Dendritic cell treated with granulocyte-macrophage colony-stimulating factor and Interleukin-4, amounts not matched to agents 40 ng/mL and 50 ng/mL, for 4 days (primary cell): ENCODE results near the gene ERN2.
"Not testable (repeated sequence)": the region's sequence is repeated elsewhere in the genome, so short reads cannot be mapped to it uniquely, and the experiment has no call there.

ENCODE experiments used
- H3K27ac Mint-ChIP-seq: one replicate; pipeline ENCODE4 v1.8.0; 2022; ENCODE audit warnings: mild to moderate bottlenecking, mixed read lengths
- H3K27me3 Mint-ChIP-seq: one replicate; pipeline ENCODE4 v1.8.0; 2022; ENCODE audit warnings: mild to moderate bottlenecking, mixed read lengths
- H3K36me3 Mint-ChIP-seq: one replicate; pipeline ENCODE4 v1.8.0; 2022; ENCODE audit warnings: low read depth, mixed read lengths
- H3K4me1 Mint-ChIP-seq: one replicate; pipeline ENCODE4 v1.8.0; 2022; ENCODE audit warnings: low read depth, mixed read lengths
- H3K4me3 Mint-ChIP-seq: one replicate; pipeline ENCODE4 v1.8.0; 2022; ENCODE audit warnings: mild to moderate bottlenecking, moderate library complexity, mixed read lengths
- H3K9me3 Mint-ChIP-seq: one replicate; pipeline ENCODE4 v1.8.0; 2022; ENCODE audit warnings: mixed read lengths
- intact Hi-C: fragments of 100-400 bp; cut with micrococcal nuclease; formaldehyde crosslinking; loops from one replicate; pipeline ENCODE4 v1.15.0; 2022

ERN2 gene

GRCh38 chr16:23734176-23734893, 21.3 kb upstream of the ERN2 start:
- intact Hi-C loops = loop anchor here (1.0 to 10.0 kb wide), 2 partner anchors 302 to 770 kb away; no protein-coding TSS in a partner anchor

DNA sequence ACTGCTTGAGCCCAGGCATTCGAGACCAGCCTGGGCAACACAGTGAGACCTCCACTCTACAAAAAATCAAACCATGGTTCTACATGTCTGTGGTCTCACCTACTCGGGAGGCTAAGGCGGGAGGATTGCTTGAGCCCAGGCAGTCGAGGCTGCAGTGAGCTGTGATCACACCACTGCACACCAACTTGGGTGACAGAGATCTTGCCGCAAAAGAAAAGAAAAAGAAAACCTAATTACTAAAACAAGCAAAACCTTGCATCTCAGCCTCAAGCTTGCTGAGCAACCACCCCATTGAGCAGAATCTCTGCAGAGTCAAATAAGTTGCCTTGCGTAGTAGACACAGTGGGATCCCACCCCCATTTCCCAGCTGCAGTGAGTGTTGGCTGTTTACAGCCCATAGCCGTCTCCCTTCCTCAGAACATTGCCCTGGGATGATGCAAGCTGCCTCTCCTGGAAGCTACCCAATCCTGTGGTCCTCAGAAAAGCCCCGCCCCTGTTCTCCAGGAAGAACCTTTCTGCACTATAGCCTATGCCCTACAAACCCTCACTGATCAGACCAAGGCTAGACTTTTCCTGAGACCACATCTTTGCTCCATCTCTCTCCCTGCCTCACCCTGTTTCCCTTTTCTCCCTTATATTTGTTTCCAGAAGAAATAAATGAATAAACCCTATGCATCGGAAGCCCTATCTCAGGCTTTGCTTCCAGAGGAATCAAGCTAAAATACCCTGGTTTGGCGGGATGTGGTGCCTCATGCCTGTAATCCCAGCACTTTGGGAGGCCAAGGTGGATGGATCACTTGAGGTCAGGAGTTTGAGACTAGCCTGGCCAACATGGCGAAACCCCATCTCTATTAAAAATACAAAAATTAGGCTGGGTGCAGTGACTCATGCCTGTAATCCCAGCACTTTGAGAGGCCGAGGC, 16.7 kb upstream of the ERN2 start:
- Mint-ChIP-seq H3K27me3 (peaks cover 5% of the 10 kb centered on the region), H3K9me3 (no peaks in the 10 kb centered on the region), H3K27ac (no peak overlapping the region), H3K4me3 (no peak overlapping the region), H3K4me1 (peaks cover 11% of the 10 kb centered on the region), H3K36me3 (no peaks in the 10 kb centered on the region)
- intact Hi-C loops = loop anchor here (10.0 kb wide), 1 partner anchor 775 kb away; no protein-coding TSS in a partner anchor

More at GRCh38 chr16:23734176-23734893, 21.3 kb upstream of the ERN2 start:
- Mint-ChIP-seq H3K27me3 (peaks cover 6% of the 10 kb centered on the region), H3K36me3 (no peaks in the 10 kb centered on the region), H3K4me3 (no peak overlapping the region), H3K9me3 (no peaks in the 10 kb centered on the region), H3K4me1 (peaks cover 11% of the 10 kb centered on the region), H3K27ac (no peak overlapping the region)

DNA sequence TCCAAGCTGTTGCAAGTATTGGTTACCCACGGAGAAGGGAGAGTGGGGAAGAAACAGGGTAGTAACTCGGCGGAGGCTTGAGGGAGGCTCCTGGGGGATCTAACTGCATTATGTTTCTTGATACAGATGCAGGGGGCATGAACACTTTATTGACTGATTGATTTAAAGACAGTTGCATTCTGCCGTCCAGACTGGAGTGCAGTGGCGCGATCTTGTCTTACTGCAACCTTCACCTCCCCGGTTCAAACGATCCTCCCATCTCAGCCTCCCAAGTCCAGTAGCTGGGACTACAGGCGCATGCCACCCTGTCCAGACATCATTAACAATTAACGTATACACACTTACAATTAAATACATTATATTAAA, 15.1 kb upstream of the ERN2 start:
- Mint-ChIP-seq H3K27me3 (peaks cover 5% of the 10 kb centered on the region), H3K27ac (no peak overlapping the region), H3K4me1 (peaks cover 11% of the 10 kb centered on the region), H3K36me3 (no peaks in the 10 kb centered on the region), H3K9me3 (peaks cover 4% of the 10 kb centered on the region), H3K4me3 (no peak overlapping the region)
- intact Hi-C loops = no loop called here

GRCh38 chr16:23726710-23727109, 13.7 kb upstream of the ERN2 start:
- no peak overlapping the region for H3K4me3 Mint-ChIP-seq
- H3K9me3 Mint-ChIP-seq = peaks cover 14% of the 10 kb centered on the region
- H3K36me3 Mint-ChIP-seq = no peaks in the 10 kb centered on the region
- H3K4me1 Mint-ChIP-seq = peaks cover 11% of the 10 kb centered on the region
- peaks cover 5% of the 10 kb centered on the region for H3K27me3 Mint-ChIP-seq
- intact Hi-C loops = no loop called here
- H3K27ac Mint-ChIP-seq = no peak overlapping the region

- Mint-ChIP-seq H3K4me3 (no peak overlapping the region), H3K4me1 (peaks cover 7% of the 10 kb centered on the region)
- intact Hi-C loops = no loop called here
Observed at GRCh38 chr16:23724785-23725131, 11.7 kb upstream of the ERN2 start.

DNA sequence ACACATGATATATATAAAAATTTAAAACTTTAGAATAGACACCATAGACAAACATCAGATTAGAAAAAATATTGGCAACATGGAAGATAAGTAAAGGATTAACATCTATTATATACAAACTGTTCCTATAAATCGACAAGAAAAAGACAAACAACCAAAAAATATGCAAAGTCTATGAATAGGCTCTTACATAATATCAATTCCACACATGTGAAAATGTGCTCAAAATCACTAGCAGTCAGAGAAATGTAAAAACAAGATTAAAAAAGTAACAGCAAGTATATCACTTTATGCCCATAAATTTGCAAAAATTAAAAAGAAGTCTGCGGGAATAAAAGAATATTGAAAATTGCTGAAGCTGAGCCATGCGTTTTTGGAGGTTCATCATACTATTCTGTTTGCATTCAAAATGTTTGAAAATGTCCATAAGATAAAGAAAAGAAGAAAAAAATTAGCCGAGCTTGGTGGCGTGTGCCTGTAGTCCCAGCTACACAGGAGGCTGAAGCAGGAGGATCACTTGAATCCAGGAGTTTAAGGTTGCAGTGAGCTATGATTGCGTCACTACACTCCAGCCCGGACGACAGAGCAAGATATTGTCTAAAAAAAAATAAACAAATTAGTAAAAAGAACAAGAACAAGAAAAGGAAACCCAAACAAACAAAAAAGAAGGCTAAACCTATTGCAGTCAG, 11.2 kb upstream of the ERN2 start:
- H3K27me3 Mint-ChIP-seq = peaks cover 4% of the 10 kb centered on the region
- peaks cover 14% of the 10 kb centered on the region for H3K9me3 Mint-ChIP-seq
- no peaks in the 10 kb centered on the region for H3K36me3 Mint-ChIP-seq
- no peak overlapping the region for H3K27ac Mint-ChIP-seq
- H3K4me3 Mint-ChIP-seq = no peak overlapping the region
- peaks cover 5% of the 10 kb centered on the region for H3K4me1 Mint-ChIP-seq
- intact Hi-C loops = no loop called here

More at GRCh38 chr16:23724785-23725131, 11.7 kb upstream of the ERN2 start:
- Mint-ChIP-seq H3K9me3 (peaks cover 14% of the 10 kb centered on the region), H3K27me3 (peaks cover 5% of the 10 kb centered on the region), H3K36me3 (no peaks in the 10 kb centered on the region), H3K27ac (no peak overlapping the region)

- H3K27me3 Mint-ChIP-seq, H3K27ac Mint-ChIP-seq, H3K36me3 Mint-ChIP-seq, H3K4me3 Mint-ChIP-seq, intact Hi-C loops, H3K4me1 Mint-ChIP-seq: not testable (repeated sequence)
- H3K9me3 Mint-ChIP-seq = peaks cover 14% of the 10 kb centered on the region
Observed at GRCh38 chr16:23722613-23723240, 9.7 kb upstream of the ERN2 start.

DNA sequence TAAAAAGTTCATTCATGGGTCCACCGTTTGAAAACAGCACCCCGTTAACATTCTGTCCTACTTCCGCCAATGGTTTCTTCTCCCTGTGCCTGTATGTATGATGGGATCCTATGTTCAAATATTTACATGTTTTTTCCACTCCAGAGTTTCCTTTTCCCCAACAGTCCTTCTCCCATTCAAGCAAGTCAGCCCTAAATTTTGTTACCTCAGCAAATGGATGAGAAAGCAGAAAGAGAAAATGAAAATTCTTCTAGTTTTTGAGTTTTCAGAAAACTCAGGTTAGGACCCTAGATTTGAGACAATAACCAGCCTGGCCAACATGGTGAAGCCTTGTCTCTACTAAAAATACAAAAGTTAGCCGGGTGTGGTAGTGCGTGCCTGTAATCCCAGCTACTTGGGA, 3.5 kb upstream of the ERN2 start:
- H3K36me3 Mint-ChIP-seq = no peaks in the 10 kb centered on the region
- intact Hi-C loops = no loop called here
- H3K27me3 Mint-ChIP-seq = peaks cover 45% of the 10 kb centered on the region
- no peaks in the 10 kb centered on the region for H3K9me3 Mint-ChIP-seq
- H3K4me1 Mint-ChIP-seq = no peaks in the 10 kb centered on the region
- H3K4me3 Mint-ChIP-seq = no peak overlapping the region
- H3K27ac Mint-ChIP-seq = no peak overlapping the region

- H3K9me3 Mint-ChIP-seq = peaks cover 17% of the 10 kb centered on the region
- no peak overlapping the region for H3K27ac Mint-ChIP-seq
- H3K36me3 Mint-ChIP-seq = no peaks in the 10 kb centered on the region
- H3K4me1 Mint-ChIP-seq = no peaks in the 10 kb centered on the region
- no peak overlapping the region for H3K4me3 Mint-ChIP-seq
- peaks cover 50% of the 10 kb centered on the region for H3K27me3 Mint-ChIP-seq
- intact Hi-C loops = no loop called here
Observed at GRCh38 chr16:23711785-23712184, 1.2 kb downstream of the ERN2 start.

GRCh38 chr16:23710504-23710903, 2.5 kb downstream of the ERN2 start:
- no peaks in the 10 kb centered on the region for H3K4me1 Mint-ChIP-seq
- no peak overlapping the region for H3K4me3 Mint-ChIP-seq
- no peak overlapping the region for H3K27ac Mint-ChIP-seq
- no peaks in the 10 kb centered on the region for H3K36me3 Mint-ChIP-seq
- H3K27me3 Mint-ChIP-seq = peaks cover 50% of the 10 kb centered on the region
- intact Hi-C loops = no loop called here
- H3K9me3 Mint-ChIP-seq = peaks cover 17% of the 10 kb centered on the region

GRCh38 chr16:23710008-23710407, 3.0 kb downstream of the ERN2 start:
- peaks cover 17% of the 10 kb centered on the region for H3K9me3 Mint-ChIP-seq
- H3K27me3 Mint-ChIP-seq = peaks cover 49% of the 10 kb centered on the region
- no peak overlapping the region for H3K4me3 Mint-ChIP-seq
- no peaks in the 10 kb centered on the region for H3K36me3 Mint-ChIP-seq
- H3K4me1 Mint-ChIP-seq = no peaks in the 10 kb centered on the region
- intact Hi-C loops = no loop called here
- H3K27ac Mint-ChIP-seq = no peak overlapping the region

GRCh38 chr16:23709536-23709935, 3.5 kb downstream of the ERN2 start:
- no peaks in the 10 kb centered on the region for H3K4me1 Mint-ChIP-seq
- peaks cover 17% of the 10 kb centered on the region for H3K9me3 Mint-ChIP-seq
- H3K27me3 Mint-ChIP-seq = peaks cover 46% of the 10 kb centered on the region
- intact Hi-C loops = no loop called here
- no peaks in the 10 kb centered on the region for H3K36me3 Mint-ChIP-seq
- no peak overlapping the region for H3K4me3 Mint-ChIP-seq
- no peak overlapping the region for H3K27ac Mint-ChIP-seq

- intact Hi-C loops = no loop called here
- H3K27ac Mint-ChIP-seq = no peak overlapping the region
- peaks cover 27% of the 10 kb centered on the region for H3K27me3 Mint-ChIP-seq
- H3K9me3 Mint-ChIP-seq = peaks cover 26% of the 10 kb centered on the region
- no peak overlapping the region for H3K4me3 Mint-ChIP-seq
- no peaks in the 10 kb centered on the region for H3K36me3 Mint-ChIP-seq
- no peaks in the 10 kb centered on the region for H3K4me1 Mint-ChIP-seq
Observed at GRCh38 chr16:23706439-23706838, 6.6 kb downstream of the ERN2 start.
